ENCODE measurements around the gene KRTAP1-3.
"Not testable (repeated sequence)": the region's sequence is repeated elsewhere in the genome, so short reads cannot be mapped to it uniquely, and the experiment has no call there.

Gene KRTAP1-3

DNA sequence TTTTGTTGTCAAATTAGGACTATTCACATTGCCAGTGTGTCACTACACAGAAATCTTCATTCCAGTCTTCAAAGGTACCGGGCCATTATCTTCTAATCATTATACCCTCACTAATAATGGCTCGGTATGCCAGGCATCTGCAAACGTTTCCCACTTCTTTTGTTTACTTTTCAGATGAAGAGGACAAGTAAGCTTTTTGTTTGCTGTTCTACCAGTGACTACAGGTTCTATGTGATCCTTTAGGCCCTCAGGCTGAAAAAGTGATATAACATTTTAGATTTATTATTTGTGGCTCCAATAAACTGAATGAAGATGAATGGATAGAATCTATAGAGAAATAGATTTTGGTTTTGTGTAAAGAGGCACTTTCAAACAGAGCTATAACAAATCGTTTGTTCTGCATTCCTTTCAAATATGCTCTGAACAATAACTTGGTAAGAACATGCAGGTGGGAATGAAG, 25.3 kb downstream of the KRTAP1-3 start:
- DNase-seq = no peak

DNA sequence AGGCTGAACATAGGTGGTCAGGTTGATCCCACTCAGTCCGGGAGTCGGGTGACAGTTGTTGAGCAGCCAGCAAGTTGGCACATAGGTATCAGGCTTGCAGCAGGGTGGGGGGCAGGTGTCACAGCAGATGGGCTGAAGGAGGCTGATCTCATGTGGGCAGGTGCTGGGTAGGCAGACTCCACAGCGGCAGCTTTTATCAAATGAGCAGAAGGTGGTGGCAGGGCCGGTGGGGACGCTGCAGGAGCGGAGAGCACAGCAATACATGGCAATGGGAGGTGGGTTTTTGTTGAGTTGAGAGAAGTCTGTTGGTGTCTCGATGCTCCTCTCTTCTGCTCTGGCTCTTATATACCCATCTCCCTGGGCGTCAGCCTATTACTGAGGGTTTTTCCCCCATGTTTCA, 25.9 kb downstream of the KRTAP1-3 start, which contains the start of gene KRTAP3-1:
Gene KRTAP3-1 (minus strand): TSS at position 318 of the 400 bp plus-strand sequence. CDS start 54 bp downstream, at position 264.
- DNase-seq = no peak

- no peak for DNase-seq
Observed at GRCh38 chr17:41004397-41004796, 30.3 kb downstream of the KRTAP1-3 start.

- DNase-seq = no peak
Observed at GRCh38 chr17:41003926-41004325, 30.7 kb downstream of the KRTAP1-3 start.

- DNase-seq = no peak
Observed at GRCh38 chr17:41002814-41003213, 31.9 kb downstream of the KRTAP1-3 start.

GRCh38 chr17:41001795-41002194, 32.9 kb downstream of the KRTAP1-3 start:
- DNase-seq = no peak

GRCh38 chr17:40999563-40999962, 35.1 kb downstream of the KRTAP1-3 start, which contains the start of gene KRTAP3-2:
TSS of gene KRTAP3-2 (minus strand) at chr17:40999906. CDS start at chr17:40999853, 53 bp downstream.
- DNase-seq = not testable (repeated sequence)

DNA sequence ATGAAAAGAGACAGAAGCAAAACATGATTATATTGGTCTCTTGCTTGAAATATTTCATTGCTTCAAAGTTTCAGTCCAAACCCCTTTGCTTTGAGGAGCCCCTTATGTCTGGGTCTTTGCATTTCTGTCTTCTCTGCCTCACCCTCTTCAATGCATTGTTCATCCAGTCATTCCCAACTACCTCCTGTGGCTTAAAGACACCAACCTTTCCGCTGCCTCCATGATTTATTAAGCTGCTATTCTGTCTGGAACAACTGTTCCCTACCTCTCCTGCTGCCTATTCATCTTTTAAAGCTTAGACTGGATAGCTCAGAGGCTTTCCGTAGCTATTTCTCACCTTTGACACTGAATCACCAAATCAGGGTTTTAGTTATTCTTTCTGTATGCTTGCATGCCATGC, 37.3 kb downstream of the KRTAP1-3 start:
- DNase-seq = no peak

DNA sequence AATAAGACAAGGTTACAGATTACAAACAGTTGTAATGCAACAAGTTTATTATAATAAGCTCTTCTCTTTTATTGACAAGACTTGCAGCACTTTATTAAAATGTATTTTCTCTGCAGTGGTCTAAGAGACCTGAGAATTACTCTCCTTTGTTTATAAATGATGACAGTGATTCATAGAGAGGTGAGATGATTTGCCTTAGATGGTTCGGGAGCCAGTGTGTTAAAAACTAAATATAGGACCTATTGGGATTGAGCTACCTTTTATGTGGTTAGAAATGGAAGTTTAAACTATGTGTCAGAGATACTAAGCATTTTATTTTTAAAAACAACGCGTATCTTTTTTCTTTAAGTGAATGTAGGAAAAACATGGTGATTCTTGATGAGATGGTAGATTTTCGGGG, 37.8 kb downstream of the KRTAP1-3 start:
- DNase-seq = no peak

DNA sequence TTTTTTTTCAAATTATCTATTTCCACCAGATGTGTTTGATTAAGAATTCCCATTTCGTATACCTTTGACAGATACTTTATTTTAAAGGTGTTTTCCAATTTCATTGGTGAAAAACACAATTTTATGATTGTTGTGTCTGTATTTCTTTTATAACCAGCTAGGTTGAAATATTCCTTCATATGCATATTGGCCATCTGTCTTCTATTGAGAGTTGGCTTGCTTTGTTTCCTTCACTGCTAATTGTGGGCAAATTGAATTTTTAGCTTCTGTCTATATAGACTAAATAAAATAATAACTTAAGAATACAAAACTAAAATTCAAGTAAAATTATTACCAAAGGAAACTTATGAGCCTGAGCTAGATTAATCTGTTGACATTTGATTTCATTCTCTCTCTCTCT, 39.6 kb downstream of the KRTAP1-3 start:
- DNase-seq = no peak

GRCh38 chr17:40993839-40994238, 40.8 kb downstream of the KRTAP1-3 start, which contains the start of gene KRTAP3-3:
TSS of gene KRTAP3-3 (minus strand) at chr17:40994164. CDS start at chr17:40994097, 67 bp downstream.
- DNase-seq = no peak

GRCh38 chr17:40993084-40993483, 41.6 kb downstream of the KRTAP1-3 start:
- no peak for DNase-seq

DNA sequence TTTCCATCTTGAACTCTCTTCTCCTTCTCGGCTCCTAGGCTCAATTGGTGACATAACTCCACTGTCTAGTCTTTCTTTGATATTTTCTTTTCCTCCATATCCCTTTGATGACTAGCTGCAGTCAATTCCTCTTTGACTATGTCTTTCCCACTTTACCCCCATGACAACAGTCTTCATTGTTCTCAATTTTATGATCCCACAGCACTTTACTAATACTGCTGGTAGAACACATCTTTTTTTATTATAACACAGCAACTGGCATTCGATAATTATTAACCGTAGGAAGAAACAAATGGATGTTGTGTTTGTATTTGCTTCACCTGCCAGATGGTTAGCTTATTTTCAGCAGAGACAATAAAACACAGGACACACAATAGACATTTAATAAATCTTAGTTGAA, 42.0 kb downstream of the KRTAP1-3 start:
- no peak for DNase-seq

- DNase-seq = no peak
Observed at GRCh38 chr17:40986920-40987319, 47.8 kb downstream of the KRTAP1-3 start.

GRCh38 chr17:40984226-40984625, 50.4 kb downstream of the KRTAP1-3 start, which contains the start of gene KRT40:
TSS of gene KRT40 (minus strand) at chr17:40984326. CDS start at chr17:40984273, 53 bp downstream.
- no peak for DNase-seq
